Midbrain (tissue), 1 donor: Measurements from ENCODE around the gene SERPINA4.

Experiments used
- DNase-seq: peaks from one replicate; lab custom pipeline; 2025; lab: John Stamatoyannopoulos, UW

The SERPINA4 gene

GRCh38 chr14:94542811-94543440 lies 18.3 kb upstream of the SERPINA4 start:
- DNase-seq: no peak

- no peak for DNase-seq
Measured at GRCh38 chr14:94543449-94544124, 17.7 kb upstream of the SERPINA4 start.

GRCh38 chr14:94544726-94545125 lies 16.5 kb upstream of the SERPINA4 start:
- no peak for DNase-seq

GRCh38 chr14:94545131-94545841 lies 16.0 kb upstream of the SERPINA4 start:
- DNase-seq: no peak

- no peak for DNase-seq
Measured at GRCh38 chr14:94547151-94547680, 14.0 kb upstream of the SERPINA4 start.

GRCh38 chr14:94547726-94548125 lies 13.5 kb upstream of the SERPINA4 start:
- DNase-seq: no peak

- DNase-seq: no peak
Measured at GRCh38 chr14:94548131-94548998, 12.9 kb upstream of the SERPINA4 start.

- peak; percentile 36 for DNase-seq
Measured at GRCh38 chr14:94548999-94549985, 11.9 kb upstream of the SERPINA4 start.

- no peak for DNase-seq
Measured at GRCh38 chr14:94550041-94550440, 11.2 kb upstream of the SERPINA4 start.

GRCh38 chr14:94555991-94556390 lies 5.3 kb upstream of the SERPINA4 start:
- DNase-seq: no peak

- DNase-seq: no peak
Measured at GRCh38 chr14:94557327-94557726, 3.9 kb upstream of the SERPINA4 start.

- no peak for DNase-seq
Measured at GRCh38 chr14:94558842-94559241, 2.4 kb upstream of the SERPINA4 start.

GRCh38 chr14:94559638-94560290 lies 1.5 kb upstream of the SERPINA4 start:
- DNase-seq: no peak

GRCh38 chr14:94560291-94560665 lies 964 bp upstream of the SERPINA4 start:
- no peak for DNase-seq

GRCh38 chr14:94561656-94562010 lies 391 bp downstream of the SERPINA4 start:
- DNase-seq: no peak

GRCh38 chr14:94562022-94562421 lies 780 bp downstream of the SERPINA4 start:
- no peak for DNase-seq

- no peak for DNase-seq
Measured at GRCh38 chr14:94562941-94563883, 2.0 kb downstream of the SERPINA4 start.

- no peak for DNase-seq
Measured at GRCh38 chr14:94564381-94564780, 3.1 kb downstream of the SERPINA4 start.

- no peak for DNase-seq
Measured at GRCh38 chr14:94568186-94568585, 6.9 kb downstream of the SERPINA4 start.
